NB4 (cell line): ENCODE data around the gene SMARCAL1.

Source experiments
- DNase-seq: peaks from one replicate; pipeline ENCODE4 v3.0.0; 2010; ENCODE audit warnings: low read depth
- H3K4me3 ChIP-seq: one replicate; pipeline ENCODE4 v1.5.1; 2011; ENCODE audit warnings: mild to moderate bottlenecking, low read depth, low read length, moderate library complexity
- CTCF ChIP-seq: IDR thresholded peaks from one replicate; pipeline ENCODE4 v1.5.1; 2012; ENCODE audit warnings: low read depth, low read length
- MAX ChIP-seq: IDR thresholded peaks from 2 replicates; pipeline ENCODE4 v1.6.1; 2011; ENCODE audit warnings: low read depth, low read length
- MYC ChIP-seq: IDR thresholded peaks from 2 replicates; pipeline ENCODE4 v1.6.1; 2011; ENCODE audit warnings: low read depth, low read length
- POLR2A ChIP-seq: IDR thresholded peaks from 2 replicates; pipeline ENCODE4 v1.6.1; 2011; ENCODE audit warnings: mild to moderate bottlenecking; ENCODE audit not compliant: insufficient read length; ENCODE audit errors: extremely low read depth

The SMARCAL1 gene

GRCh38 chr2:216424274-216424673 is 12.0 kb downstream of the SMARCAL1 start:
- no peak for DNase-seq
- TF ChIP-seq MAX: no peak
- TF ChIP-seq POLR2A: no peak
- TF ChIP-seq MYC: no peak
- no peak for TF ChIP-seq CTCF
- no peak overlapping the region for H3K4me3 ChIP-seq

GRCh38 chr2:216425008-216425787 is 12.9 kb downstream of the SMARCAL1 start:
- no peak overlapping the region for H3K4me3 ChIP-seq
- DNase-seq: no peak
- TF ChIP-seq MAX (no peak), MYC (no peak), CTCF (no peak), POLR2A (no peak)

- H3K4me3 ChIP-seq: no peak overlapping the region
- DNase-seq: no peak
- TF ChIP-seq CTCF: no peak
Measured at GRCh38 chr2:216426166-216426777, 14.0 kb downstream of the SMARCAL1 start.

- H3K4me3 ChIP-seq: no peak overlapping the region
- TF ChIP-seq MAX (no peak), MYC (no peak), POLR2A (no peak), CTCF (no peak)
- DNase-seq: no peak
Measured at GRCh38 chr2:216426938-216427337, 14.7 kb downstream of the SMARCAL1 start.

- DNase-seq: peak; percentile 41
- no peak for TF ChIP-seq POLR2A
- TF ChIP-seq CTCF: no peak
- TF ChIP-seq MYC: no peak
- TF ChIP-seq MAX: no peak
- no peak overlapping the region for H3K4me3 ChIP-seq
Measured at GRCh38 chr2:216428618-216429350, 16.5 kb downstream of the SMARCAL1 start.
